Non-pigmented ciliary epithelial cell (primary cell): ENCODE data around the gene C16orf54.
"Not testable (repeated sequence)": the region's sequence is repeated elsewhere in the genome, so short reads cannot be mapped to it uniquely, and the experiment has no call there.

Source experiments
- DNase-seq: peaks from one replicate; pipeline ENCODE4 v3.0.0-alpha.2; 2010; ENCODE audit warnings: low read depth

The C16orf54 gene

GRCh38 chr16:29708917-29709600, 36.7 kb downstream of the C16orf54 start:
- DNase-seq, result no peak

GRCh38 chr16:29707160-29707559, 38.6 kb downstream of the C16orf54 start:
- DNase-seq, result not testable (repeated sequence)

GRCh38 chr16:29705030-29705429, 40.8 kb downstream of the C16orf54 start:
- no peak for DNase-seq

GRCh38 chr16:29702269-29702668, 43.5 kb downstream of the C16orf54 start:
- DNase-seq, result no peak

GRCh38 chr16:29701214-29701555, 44.6 kb downstream of the C16orf54 start:
- no peak for DNase-seq

GRCh38 chr16:29700253-29700987, 45.4 kb downstream of the C16orf54 start:
- DNase-seq, result peak; percentile 72

- DNase-seq, result no peak
Measured at GRCh38 chr16:29699324-29700219, 46.2 kb downstream of the C16orf54 start.

- DNase-seq, result no peak
Measured at GRCh38 chr16:29698484-29699323, 47.1 kb downstream of the C16orf54 start.

GRCh38 chr16:29698042-29698441, 47.7 kb downstream of the C16orf54 start:
- DNase-seq, result no peak

GRCh38 chr16:29697391-29697790, 48.4 kb downstream of the C16orf54 start:
- no peak for DNase-seq

GRCh38 chr16:29696881-29697331, 48.9 kb downstream of the C16orf54 start:
- DNase-seq, result no peak

GRCh38 chr16:29695675-29696074, 50.1 kb downstream of the C16orf54 start:
- not testable (repeated sequence) for DNase-seq

GRCh38 chr16:29694384-29695195, 51.2 kb downstream of the C16orf54 start:
- DNase-seq, result no peak

GRCh38 chr16:29692606-29693005, 53.2 kb downstream of the C16orf54 start:
- not testable (repeated sequence) for DNase-seq
